Measurements from ENCODE around the gene RAB3IL1.

RAB3IL1 gene

DNA sequence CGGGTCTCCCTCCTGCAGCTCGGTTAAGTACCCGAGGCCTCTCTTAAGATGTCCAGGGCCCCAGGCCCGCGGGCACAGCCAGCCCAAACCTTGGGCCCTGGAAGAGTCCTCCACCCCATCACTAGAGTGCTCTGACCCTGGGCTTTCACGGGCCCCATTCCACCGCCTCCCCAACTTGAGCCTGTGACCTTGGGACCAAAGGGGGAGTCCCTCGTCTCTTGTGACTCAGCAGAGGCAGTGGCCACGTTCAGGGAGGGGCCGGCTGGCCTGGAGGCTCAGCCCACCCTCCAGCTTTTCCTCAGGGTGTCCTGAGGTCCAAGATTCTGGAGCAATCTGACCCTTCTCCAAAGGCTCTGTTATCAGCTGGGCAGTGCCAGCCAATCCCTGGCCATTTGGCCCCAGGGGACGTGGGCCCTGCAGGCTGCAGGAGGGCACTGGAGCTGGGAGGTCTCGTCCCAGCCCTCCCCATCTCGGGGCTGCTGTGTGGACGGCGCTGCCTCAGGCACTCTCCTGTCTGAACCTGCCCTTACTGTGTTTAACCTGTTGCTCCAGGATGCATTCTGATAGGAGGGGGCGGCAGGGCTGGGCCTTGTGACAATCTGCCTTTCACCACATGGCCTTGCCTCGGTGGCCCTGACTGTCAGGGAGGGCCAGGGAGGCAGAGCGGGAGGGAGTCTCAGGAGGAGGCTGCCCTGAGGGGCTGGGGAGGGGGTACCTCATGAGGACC is 51.0 kb downstream of the RAB3IL1 start:
- DNase-seq (ENCODE audit: low spot score), result no peak

DNA sequence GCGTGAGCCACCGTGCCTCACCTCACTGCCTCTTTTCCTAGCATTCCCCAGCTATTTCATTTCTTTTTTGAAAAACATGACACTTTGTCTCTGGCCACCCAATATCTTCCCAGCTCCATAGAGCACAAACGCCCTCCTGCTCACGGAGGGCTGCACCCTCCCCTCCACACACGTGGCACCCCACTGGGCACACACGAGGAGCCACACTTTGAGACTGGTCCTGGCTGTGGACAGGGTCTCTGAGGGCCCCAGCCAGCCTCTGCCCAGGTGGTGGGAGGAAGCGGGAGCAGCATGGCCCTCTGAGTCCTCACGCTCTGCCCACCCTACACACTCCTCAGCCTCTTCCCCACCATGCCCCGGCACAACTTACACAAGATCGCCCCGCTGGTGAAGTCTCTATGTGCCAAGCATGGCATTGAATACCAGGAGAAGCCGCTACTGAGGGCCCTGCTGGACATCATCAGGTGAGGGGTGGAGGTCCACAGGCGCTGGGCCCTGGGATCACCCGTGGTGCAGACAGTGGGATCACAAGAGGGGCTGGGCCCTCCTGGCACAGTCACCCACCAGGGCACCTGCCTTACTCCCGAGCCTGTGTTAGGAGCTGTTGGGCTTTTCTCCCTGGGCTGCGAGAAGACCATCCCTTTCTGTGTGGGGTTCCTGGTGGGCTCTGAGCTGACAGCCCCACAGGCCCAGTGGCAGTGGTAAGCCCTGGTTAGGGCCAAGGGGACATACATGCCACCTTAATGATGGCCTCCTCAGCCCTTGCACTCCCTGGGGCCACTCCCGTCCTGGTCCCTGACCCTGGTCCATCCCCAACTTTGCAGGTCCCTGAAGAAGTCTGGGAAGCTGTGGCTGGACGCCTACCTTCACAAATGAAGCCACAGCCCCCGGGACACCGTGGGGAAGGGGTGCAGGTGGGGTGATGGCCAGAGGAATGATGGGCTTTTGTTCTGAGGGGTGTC is 52.3 kb downstream of the RAB3IL1 start:
- DNase-seq (ENCODE audit: low spot score), result no peak

DNA sequence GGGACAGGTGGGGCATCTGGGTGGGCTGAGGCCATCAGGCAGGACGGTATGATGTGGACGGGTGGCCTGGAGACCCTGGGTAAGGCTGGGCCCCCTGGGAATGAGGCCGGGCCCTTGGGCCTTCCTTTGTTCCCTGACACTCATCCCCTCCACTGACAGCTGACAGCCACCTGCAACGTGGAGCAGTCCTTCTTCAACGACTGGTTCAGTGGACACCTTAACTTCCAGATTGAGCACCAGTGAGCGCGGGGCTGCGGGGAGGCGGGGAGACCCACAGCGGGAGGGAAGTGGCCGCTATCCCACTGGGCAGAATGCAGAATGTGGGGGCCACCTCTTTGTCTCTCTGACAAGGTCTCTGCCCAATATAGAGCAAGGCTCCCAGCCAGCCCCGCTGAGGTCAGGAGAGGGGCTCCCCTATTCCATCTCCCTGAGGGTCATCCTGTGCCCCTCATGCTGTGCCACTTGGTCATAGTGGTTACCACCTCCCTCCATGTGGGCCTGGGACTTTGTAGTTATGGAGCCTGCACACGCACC is 53.8 kb downstream of the RAB3IL1 start:
- no peak for DNase-seq (ENCODE audit: low spot score)

DNA sequence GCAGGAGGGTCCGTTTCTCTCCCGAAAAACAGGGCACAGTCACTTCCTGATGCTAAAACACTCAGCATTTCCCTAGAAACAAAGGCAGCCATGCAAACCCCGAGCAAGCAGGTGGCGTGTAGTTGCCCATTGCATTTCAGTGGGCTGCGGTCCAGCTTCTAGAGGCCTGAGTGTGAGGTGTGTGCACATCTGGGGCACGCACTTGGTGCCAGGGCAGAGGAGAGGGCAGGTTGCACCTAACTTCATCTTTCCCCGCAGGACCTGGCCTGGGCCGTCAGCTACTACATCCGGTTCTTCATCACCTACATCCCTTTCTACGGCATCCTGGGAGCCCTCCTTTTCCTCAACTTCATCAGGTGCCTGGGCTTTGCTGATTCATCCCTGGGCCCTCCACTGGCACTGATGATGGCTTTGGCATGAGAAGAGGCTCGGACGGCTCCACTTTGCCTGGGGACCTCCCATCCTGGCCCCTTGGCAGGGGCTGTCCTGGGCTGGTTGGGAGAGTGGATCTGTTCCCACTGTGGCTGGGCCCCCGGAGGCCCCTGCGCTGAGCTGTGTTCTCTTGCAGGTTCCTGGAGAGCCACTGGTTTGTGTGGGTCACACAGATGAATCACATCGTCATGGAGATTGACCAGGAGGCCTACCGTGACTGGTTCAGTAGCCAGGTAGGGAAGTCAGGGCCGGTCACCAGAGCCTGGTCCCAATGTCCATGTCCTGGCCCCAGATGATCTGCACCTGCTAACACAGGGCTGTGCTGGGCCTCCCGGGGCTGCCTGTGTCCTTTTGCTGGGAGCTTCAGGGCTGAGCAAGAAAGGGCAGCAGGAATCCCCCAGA is 54.4 kb downstream of the RAB3IL1 start:
- DNase-seq (ENCODE audit: low spot score), result no peak

DNA sequence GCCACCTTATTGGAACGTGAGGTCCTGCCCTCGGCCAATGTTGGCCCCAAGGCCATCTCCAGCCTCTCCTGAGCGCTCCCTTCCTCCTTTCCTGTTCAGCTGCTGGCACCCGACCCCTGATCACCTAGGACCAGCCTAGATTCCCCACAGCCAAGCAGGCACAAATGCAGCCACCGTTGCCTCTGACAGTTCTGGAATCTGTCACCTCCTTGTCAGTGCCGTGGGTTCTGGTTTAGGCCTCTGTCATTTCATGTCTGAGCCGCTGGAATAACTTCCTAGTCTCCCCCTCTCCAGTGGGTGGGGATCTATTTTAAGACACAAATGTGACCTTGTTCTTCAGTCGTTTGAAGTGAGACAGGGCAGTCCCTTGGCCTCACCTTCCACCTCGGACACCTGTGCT is 55.7 kb downstream of the RAB3IL1 start:
- no peak for DNase-seq (ENCODE audit: low spot score)

DNA sequence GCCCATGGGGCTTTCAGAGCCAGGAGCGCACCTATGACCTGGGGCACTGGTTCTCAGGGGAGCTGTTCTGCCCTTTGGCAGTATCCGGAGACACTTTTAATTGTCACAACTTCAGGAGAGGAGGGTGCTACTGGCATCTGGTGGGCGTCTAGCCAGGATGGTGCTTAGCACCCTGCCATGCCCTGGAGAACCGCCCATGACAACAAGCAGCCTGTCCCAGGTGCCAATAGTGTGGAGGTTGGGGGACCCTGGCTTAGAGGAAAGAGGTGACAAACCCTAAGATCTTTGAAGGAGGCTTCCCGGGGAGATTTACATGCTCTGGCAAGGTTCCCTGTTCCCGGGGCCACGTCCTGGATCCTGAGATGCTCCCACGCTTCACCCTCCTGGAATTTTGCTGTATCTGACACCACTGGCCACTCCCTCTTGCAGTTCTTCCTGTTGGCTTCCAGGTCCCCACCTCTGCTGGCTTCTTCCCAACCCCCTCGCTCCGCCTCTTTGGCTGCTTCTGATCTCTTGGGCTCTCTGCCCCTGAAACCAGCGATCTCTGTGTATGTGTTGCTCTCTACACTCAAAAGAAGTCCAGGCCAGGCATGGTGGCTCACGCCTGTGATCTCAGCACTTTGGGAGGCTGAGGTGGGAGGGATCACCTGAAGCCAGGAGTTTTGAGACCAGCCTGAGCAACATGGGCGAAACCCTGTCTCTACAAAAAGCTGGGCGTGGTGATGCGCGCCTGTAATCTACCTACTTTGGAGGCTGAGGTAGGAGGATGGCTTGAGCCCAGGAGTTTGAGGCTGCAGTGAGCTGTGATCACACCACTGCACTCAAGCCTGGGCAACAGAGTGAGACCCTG is 57.1 kb downstream of the RAB3IL1 start:
- no peak for DNase-seq (ENCODE audit: low spot score)

DNA sequence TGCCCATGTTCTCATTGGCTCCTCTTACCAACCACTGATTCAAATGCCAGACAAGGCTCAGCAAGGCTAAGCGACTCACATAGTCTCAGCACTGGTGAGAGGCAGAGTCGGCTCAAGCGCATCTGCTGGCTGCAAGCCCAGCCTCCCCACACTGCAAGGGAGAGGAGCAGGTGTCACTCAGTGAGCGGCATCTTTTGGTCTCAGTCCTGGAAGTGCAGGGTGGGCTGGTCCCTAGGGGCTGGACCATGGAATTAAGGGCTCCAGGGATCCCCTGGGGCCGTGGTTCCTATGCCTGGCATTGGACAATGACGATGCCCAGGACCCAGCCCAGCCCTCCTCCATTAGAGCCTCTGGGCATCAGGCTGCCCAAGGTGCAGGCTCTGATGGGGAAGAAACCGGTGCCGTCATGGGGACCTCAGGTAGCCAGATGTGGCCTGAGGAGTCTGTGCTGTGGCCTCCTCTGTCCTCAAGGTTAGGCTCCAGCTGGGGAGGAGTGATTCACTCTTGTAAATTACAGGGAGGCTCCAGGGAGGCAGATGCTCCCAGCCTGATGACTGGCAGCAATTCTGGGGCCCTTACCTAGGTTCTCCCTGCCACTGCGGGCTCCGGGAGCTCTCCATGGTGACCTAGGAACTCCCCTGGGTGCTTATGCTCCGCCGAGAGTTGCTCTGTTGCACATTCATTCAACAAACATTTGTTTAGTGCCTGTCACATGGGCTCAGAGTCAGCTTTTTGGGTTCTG is 61.3 kb downstream of the RAB3IL1 start:
- no peak for DNase-seq (ENCODE audit: low spot score)

DNA sequence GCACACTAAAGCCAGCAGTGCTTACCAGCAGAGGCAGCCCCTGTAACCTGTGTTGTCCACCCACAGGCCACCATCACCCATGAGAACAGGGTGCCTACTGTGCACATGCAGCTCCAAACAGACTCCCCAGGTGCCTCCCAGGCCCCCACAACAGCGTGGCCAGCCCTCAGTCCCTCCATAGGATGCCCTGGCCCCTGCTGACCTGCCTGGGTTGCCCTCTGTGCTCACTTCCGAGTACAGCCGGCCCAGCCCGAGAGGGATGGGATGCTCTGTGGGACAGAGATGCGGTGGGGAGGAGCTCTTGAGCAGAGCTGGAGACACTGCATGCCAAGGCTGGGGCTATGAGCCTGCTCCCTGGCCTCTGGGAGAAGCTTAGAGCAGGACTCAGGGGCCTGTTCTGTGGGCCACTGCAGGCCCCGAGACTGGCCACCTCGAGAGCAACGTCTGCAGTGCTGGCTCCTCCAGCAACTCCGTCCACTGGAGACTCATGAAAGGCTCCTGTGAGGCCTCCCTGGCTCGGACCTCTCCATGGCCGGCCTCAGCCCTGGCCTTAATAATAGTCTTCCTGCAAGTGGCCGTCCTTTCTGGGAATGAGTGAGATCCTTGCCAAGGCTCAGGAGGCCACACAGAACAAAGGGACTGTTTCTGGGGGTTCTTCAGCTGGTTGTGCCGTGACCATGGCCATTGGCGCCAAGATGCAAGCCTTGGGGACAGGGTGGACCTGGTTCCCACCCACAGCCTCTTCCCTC is 62.2 kb downstream of the RAB3IL1 start:
- no peak for DNase-seq (ENCODE audit: low spot score)

DNA sequence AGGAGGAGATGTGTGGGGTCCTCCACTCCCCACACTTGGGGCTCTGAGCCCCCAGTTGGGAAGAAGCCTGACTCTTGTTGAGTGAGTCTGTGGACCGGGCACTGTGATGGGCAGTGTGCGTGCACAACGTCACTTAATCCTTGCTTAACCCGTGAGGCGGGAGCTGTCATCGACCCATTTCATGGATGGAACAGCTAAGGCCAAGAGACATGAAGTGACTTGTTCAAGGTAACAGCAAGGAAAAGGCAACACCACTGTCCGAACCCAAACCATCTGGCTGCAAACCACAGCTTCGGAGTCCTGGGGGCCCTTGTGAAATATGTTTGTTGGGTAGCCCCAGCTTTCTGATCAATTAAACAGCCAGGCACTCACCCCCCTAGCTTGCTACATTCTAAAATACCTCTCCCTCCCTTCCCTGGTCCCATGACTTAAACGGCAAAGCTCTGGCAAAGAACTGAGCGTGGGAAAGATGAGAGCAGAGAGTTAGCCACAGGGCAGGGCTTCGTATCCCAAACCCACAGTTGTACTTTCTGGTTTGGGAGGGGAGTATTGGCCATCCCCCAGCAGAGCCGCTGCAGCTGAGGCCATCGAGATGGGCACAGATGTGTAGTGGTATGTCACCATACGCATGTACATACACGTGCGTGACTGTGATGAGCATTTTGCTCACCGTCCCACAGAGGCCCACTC is 63.0 kb downstream of the RAB3IL1 start:
- no peak for DNase-seq (ENCODE audit: low spot score)

DNA sequence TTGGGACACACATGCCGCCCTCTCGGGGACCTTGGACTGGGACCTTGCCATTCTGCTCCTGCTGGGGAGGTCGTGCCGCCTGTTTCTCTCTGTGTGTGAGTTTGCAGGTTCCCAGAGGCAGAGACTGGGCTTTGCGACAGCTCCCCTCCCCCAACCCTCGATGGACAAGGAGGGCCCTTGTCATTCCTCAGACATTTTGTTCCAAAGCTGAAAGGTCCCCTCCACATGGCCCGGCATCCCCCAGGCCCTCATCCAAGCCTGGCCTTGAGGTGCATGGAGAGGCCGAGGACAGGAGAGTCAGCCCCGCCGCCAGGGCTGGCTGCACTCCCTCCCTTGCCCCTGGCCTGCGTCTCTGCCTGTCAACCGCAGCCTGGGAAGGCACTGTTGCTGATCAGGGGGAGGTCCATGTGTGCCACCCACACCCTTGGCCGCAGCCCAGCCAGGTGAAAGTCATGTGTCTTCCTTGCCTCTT is 63.6 kb downstream of the RAB3IL1 start:
- no peak for DNase-seq (ENCODE audit: low spot score)

DNA sequence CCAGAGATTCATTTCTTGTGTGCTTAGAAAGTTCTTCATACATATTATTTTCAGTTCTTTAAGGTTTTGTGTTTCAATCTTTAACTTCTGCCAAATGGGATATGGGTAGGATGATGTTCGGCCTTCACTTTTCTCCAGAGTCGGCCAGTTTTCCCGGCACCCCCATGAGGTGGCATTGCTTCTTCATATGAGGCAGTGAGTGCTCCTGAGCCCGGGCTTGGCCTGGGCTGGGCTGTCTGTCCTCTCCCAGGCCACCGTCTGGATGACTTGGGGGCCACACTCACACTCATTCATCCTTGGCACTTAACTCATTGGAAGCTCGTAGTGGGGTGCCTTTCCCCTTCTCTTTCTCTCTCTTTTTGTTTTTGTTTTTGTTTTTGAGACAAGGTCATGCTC is 65.5 kb downstream of the RAB3IL1 start:
- DNase-seq (ENCODE audit: low spot score), result no peak

DNA sequence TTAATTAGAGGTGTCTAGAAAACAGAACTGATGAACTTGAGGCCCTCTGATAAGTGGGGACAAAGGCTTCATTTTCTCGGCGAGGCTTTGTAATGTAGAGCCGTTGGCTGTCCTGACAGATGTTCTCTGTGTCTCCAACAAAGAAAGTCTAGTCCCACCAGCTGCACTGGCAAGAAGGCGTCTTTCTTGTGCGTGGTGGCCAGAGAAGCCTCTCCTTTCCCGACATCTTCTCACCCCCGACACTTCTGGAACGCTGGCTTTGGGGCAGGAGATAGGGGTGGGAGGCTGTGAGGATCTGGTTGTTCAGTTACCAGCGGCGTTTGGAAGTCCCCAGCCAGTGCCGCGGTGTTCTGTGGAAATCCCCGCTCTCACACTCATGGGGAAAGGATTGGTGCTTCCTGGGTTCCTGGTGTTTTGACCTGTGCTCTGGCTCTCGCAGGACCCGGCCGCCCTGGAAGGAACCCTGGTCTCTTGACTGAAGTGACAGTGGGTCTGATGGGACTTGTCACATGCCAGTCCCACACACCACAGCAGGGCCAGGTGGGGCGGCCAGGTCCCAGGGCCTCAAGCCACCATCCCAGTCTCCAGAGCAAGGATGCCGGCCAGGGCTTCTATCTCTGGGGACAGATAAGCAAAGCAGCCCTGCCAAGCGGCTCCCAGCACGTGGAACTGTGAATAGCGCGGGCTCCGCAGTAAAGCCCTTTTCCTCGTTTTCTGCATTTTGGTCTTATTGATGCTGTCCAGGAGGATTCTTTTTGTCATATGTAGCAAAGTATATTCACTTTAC is 66.1 kb downstream of the RAB3IL1 start:
- no peak for DNase-seq (ENCODE audit: low spot score)

DNA sequence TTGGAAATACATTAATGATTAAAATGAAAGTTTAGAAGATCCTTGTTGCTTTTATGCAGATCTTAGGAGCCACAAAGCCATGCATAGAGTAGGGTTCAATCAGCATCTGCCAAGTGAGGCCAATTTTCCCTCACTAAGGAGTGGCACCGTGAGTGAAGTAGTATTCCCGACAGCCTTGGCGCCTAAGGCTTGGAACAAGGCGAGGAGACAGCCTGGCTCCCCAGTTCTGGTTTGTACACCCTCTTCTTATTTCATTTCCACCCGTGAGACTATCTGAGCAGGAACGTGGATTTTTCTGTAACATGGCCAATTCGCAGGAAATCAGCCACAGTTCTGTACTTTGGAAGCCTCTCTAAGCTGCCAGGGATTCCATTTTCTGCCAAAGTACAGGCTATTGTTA is 66.7 kb downstream of the RAB3IL1 start:
- no peak for DNase-seq (ENCODE audit: low spot score)

DNA sequence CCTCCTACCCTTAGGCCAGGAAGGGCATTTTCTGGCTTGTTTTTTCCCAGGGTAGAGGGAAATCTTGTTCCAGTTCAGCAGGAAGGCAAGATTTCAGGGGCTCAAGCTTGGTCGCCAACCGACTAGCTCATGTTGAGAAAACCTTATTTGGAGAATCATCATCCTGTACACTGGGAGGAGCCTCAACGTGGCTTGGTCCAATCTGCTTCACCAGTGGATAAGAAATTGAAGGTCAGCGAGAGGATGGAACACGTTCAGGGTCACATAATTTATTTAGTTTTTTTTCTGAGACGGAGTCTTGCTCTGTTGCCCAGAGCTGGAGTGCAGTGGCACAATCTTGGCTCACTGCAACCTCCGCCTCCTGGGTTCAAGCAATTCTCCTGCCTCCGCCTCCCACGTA is 68.7 kb downstream of the RAB3IL1 start:
- no peak for DNase-seq (ENCODE audit: low spot score)

DNA sequence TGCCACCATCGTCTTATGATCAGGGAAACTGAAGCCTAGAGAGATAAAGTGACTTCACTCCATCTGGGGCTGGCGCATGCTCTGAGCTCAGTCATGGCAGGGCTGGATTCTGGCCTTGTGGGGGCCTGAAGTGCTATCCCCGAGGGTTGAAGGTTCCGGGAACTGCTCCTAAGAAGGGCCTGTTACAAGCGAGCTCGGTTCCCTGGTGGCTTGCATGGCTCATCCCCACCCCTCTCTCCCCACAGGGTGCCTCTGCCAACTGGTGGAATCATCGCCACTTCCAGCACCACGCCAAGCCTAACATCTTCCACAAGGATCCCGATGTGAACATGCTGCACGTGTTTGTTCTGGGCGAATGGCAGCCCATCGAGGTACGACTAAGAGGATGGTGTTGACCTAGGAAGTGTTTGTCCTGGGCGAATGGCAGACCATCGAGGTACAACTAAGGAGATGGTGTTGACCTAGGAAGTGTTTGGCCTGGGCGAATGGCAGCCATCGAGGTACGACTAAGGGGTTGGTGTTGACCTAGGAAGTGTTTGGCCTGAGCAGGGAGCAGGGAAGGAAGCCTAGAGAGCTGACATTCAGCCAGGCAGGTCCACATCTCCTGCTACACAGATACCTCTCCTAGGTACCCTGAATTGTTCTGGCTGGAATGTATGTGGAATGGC is 69.3 kb downstream of the RAB3IL1 start:
- no peak for DNase-seq (ENCODE audit: low spot score)

Measured in HuH-7 (cell line).